ENCODE results near the gene PKD2. TPM values are rescaled to one million over a fixed set of nuclear protein-coding genes. Genes with fewer than 3 reads are reported as not detected.

Gene PKD2
- total and polyA plus RNA-seq, 12 donors, result 6.5 to 21.5 (median 14.4) TPM

DNA sequence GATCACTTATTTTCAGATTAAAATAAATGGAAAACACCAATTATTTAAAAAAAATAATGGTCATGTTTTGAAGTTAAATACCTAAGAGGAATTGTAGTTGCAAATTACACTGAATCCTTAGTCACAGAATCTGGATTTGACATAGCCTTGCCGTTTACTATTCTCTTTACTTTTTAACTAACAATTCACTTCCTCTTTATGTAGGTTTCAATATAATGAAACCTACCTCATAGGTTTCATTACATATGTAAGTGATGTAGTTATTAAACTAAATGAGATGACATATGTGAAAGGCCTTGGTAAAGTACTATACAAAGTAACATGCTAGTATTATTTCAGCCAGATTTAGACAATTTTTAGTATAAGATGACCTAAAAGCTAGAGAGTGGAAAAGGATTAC lies 25.4 kb upstream of the PKD2 start:
- DNase-seq, result no peak
- peaks cover 0 to 4% (median 0%) of the 10 kb centered on the region in 7 donors for H3K27me3 ChIP-seq
- no peak for ATAC-seq
- H3K9me3 ChIP-seq, result no peaks in the 10 kb centered on the region
- 82 to 88% methylated on average over 1 of the region's 1 CpG for WGBS, 2 donors
- no peaks in the 10 kb centered on the region for H3K4me1 ChIP-seq
- TF ChIP-seq, protein P1, sequence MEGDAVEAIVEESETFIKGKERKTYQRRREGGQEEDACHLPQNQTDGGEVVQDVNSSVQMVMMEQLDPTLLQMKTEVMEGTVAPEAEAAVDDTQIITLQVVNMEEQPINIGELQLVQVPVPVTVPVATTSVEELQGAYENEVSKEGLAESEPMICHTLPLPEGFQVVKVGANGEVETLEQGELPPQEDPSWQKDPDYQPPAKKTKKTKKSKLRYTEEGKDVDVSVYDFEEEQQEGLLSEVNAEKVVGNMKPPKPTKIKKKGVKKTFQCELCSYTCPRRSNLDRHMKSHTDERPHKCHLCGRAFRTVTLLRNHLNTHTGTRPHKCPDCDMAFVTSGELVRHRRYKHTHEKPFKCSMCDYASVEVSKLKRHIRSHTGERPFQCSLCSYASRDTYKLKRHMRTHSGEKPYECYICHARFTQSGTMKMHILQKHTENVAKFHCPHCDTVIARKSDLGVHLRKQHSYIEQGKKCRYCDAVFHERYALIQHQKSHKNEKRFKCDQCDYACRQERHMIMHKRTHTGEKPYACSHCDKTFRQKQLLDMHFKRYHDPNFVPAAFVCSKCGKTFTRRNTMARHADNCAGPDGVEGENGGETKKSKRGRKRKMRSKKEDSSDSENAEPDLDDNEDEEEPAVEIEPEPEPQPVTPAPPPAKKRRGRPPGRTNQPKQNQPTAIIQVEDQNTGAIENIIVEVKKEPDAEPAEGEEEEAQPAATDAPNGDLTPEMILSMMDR (IDR thresholded peaks at IDR 0.05), result no peak
- intact Hi-C loops (cut with DNase I), result loop anchor here in 1 of 10 donors (10.0 kb wide), 1 partner anchor 307 kb away; no protein-coding TSS in a partner anchor
- no peak overlapping the region for H3K4me3 ChIP-seq
- no peak overlapping the region for H3K27ac ChIP-seq
- no peaks in the 10 kb centered on the region for H3K36me3 ChIP-seq

- H3K9me3 ChIP-seq, result no peaks in the 10 kb centered on the region
- TF ChIP-seq, protein P1 (IDR thresholded peaks at IDR 0.05), result no peak
- intact Hi-C loops (cut with DNase I), result loop anchor here in 1 of 10 donors (10.0 kb wide), 1 partner anchor 308 kb away; no protein-coding TSS in a partner anchor
Measured at GRCh38 chr4:87982446-87983010, 24.9 kb upstream of the PKD2 start.

GRCh38 chr4:87983996-87984395 lies 23.4 kb upstream of the PKD2 start:
- 91 to 94% methylated on average over 2 of the region's 2 CpGs for WGBS, 2 donors
- no peak overlapping the region for H3K27ac ChIP-seq
- intact Hi-C loops (cut with DNase I), result loop anchor here in 1 of 10 donors (10.0 kb wide), 1 partner anchor 309 kb away; no protein-coding TSS in a partner anchor

More at GRCh38 chr4:87982446-87983010, 24.9 kb upstream of the PKD2 start:
- H3K4me3 ChIP-seq, result no peak overlapping the region
- 72 to 82% methylated on average over 13 of the region's 13 CpGs for WGBS, 2 donors
- no peak for ATAC-seq
- peaks cover 0 to 8% (median 0%) of the 10 kb centered on the region in 7 donors for H3K27me3 ChIP-seq
- H3K4me1 ChIP-seq, result no peaks in the 10 kb centered on the region
- H3K36me3 ChIP-seq, result no peaks in the 10 kb centered on the region
- H3K27ac ChIP-seq, result no peak overlapping the region
- DNase-seq, result no peak

DNA sequence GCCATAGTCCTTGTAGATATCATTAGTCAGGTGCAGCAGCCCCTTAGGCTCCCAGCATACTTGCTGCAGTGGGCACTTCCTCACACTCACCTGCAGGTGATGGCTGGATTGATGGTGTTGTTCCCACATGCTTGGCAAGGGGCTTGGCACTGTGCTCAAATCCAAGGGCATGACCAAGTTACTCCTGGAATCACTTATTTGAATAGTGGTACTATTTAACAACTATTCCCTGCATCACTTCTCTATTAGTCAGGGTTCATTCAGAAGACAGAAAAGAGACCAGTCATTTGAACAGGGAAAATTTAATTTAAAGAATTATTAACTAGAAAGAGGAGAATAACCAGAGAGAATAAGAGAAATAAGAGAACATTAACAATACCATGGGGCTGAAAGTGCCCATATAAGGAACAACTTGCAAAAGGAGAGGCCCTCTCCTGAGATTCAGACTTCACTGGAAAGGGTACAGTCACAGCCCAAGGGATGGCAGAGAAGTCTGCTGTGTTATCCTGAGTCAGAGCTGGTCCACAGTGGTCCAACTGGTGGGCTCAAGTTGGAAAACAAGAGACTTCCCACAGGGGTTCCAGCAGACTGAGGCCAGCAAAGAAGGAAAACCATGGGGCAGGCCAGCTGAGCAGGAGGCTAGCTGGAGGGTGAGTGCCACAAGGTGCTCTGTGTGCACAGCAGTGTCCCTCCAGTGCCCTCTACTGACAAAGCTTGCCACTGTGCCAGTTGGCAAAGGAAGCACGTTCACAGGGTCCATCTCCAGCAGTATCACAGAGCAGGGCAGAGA lies 22.1 kb upstream of the PKD2 start:
- 5 to 12% methylated on average over 1 of the region's 1 CpG for WGBS, 2 donors
- DNase-seq (peak; percentile 38 to 55), ATAC-seq (peak; percentile 61 to 98 (median 88))
- H3K27ac ChIP-seq, result no peak overlapping the region
- no peaks in the 10 kb centered on the region for H3K9me3 ChIP-seq
- no peak overlapping the region for H3K4me3 ChIP-seq
- TF ChIP-seq, protein P1 (IDR thresholded peaks at IDR 0.05), result peak in 7 of 9 donors; percentile 38 to 69 (median 59)
- intact Hi-C loops (cut with DNase I), result loop anchor here in 1 of 10 donors (10.0 kb wide), 1 partner anchor 310 kb away; no protein-coding TSS in a partner anchor
- H3K36me3 ChIP-seq, result no peaks in the 10 kb centered on the region
- no peaks in the 10 kb centered on the region for H3K4me1 ChIP-seq
- H3K27me3 ChIP-seq, result peaks cover 0 to 13% (median 0%) of the 10 kb centered on the region in 7 donors

More at GRCh38 chr4:87983996-87984395, 23.4 kb upstream of the PKD2 start:
- DNase-seq (no peak), ATAC-seq (no peak)
- Histone ChIP-seq H3K27me3 (peaks cover 0 to 13% (median 0%) of the 10 kb centered on the region in 7 donors), H3K36me3 (no peaks in the 10 kb centered on the region), H3K9me3 (no peaks in the 10 kb centered on the region), H3K4me3 (no peak overlapping the region), H3K4me1 (no peaks in the 10 kb centered on the region)
- TF ChIP-seq, protein P1 (IDR thresholded peaks at IDR 0.05), result no peak
